ENCODE results near the gene CDR2. TPM values are rescaled to one million over a fixed set of nuclear protein-coding genes. Genes with fewer than 3 reads are reported as not detected.

The CDR2 gene
- total RNA-seq, 2 donors from 2014 or later = 17.6 to 24.3 TPM

- no peaks in the 10 kb centered on the region for H3K4me1 Mint-ChIP-seq
- H3K9me3 Mint-ChIP-seq = no peaks in the 10 kb centered on the region
- Histone ChIP-seq H3K36me3 (ENCODE audit: control insufficient read depth, insufficient read depth, low read length) (peaks cover 78% of the 10 kb centered on the region), H3K4me1 (ENCODE audit: control insufficient read depth, insufficient read depth, low read length) (no peaks in the 10 kb centered on the region), H3K9me3 (ENCODE audit: control insufficient read depth, low read length) (no peaks in the 10 kb centered on the region), H3K27me3 (ENCODE audit: control insufficient read depth, insufficient read depth, low read length, poor library complexity, severe bottlenecking) (no peaks in the 10 kb centered on the region), H3K27ac (ENCODE audit: low read depth, low read length) (no peak overlapping the region), H3K9ac (ENCODE audit: extremely low read depth, low read length, poor library complexity, severe bottlenecking) (no peak overlapping the region), H3K4me3 (ENCODE audit: low read length) (no peak overlapping the region)
- no peaks in the 10 kb centered on the region for H3K27me3 Mint-ChIP-seq (ENCODE audit: insufficient read depth)
- no peak overlapping the region for H3K4me3 Mint-ChIP-seq
- no peak for TF ChIP-seq CTCF (conservative IDR thresholded peaks at IDR 0.05)
- DNase-seq = peak; percentile 34
- WGBS, 2 experiments (ENCODE audit: insufficient coverage in 1 of 2, insufficient read length in 1 of 2) = 87 to 93% methylated on average over 3 to 10 of the region's 10 CpGs
- peaks cover 71% of the 10 kb centered on the region for H3K36me3 Mint-ChIP-seq (ENCODE audit: low read depth)
- H3K27ac Mint-ChIP-seq = no peak overlapping the region
These were observed 60.4 kb downstream of the CDR2 start for GRCh38 chr16:22313876-22314470.

- Histone ChIP-seq H3K9ac (ENCODE audit: extremely low read depth, low read length, poor library complexity, severe bottlenecking) (no peak overlapping the region), H3K9me3 (ENCODE audit: control insufficient read depth, low read length) (no peaks in the 10 kb centered on the region), H3K36me3 (ENCODE audit: control insufficient read depth, insufficient read depth, low read length) (peaks cover 77% of the 10 kb centered on the region), H3K4me3 (ENCODE audit: low read length) (no peak overlapping the region), H3K27me3 (ENCODE audit: control insufficient read depth, insufficient read depth, low read length, poor library complexity, severe bottlenecking) (no peaks in the 10 kb centered on the region), H3K27ac (ENCODE audit: low read depth, low read length) (no peak overlapping the region), H3K4me1 (ENCODE audit: control insufficient read depth, insufficient read depth, low read length) (no peaks in the 10 kb centered on the region)
- no peaks in the 10 kb centered on the region for H3K27me3 Mint-ChIP-seq (ENCODE audit: insufficient read depth)
- peaks cover 68% of the 10 kb centered on the region for H3K36me3 Mint-ChIP-seq (ENCODE audit: low read depth)
- no peaks in the 10 kb centered on the region for H3K4me1 Mint-ChIP-seq
- TF ChIP-seq CTCF (conservative IDR thresholded peaks at IDR 0.05) = no peak
- H3K4me3 Mint-ChIP-seq = no peak overlapping the region
- DNase-seq = peak; percentile 38
- H3K27ac Mint-ChIP-seq = no peak overlapping the region
- 92 to 96% methylated on average over 16 to 23 of the region's 23 CpGs for WGBS, 2 experiments (ENCODE audit: insufficient coverage in 1 of 2, insufficient read length in 1 of 2)
- H3K9me3 Mint-ChIP-seq = no peaks in the 10 kb centered on the region
These were observed 61.3 kb downstream of the CDR2 start for GRCh38 chr16:22312897-22313781.

- no peak for DNase-seq
- Mint-ChIP-seq H3K27ac (no peak overlapping the region), H3K36me3 (ENCODE audit: low read depth) (peaks cover 71% of the 10 kb centered on the region), H3K4me1 (no peaks in the 10 kb centered on the region), H3K9me3 (no peaks in the 10 kb centered on the region), H3K4me3 (no peak overlapping the region), H3K27me3 (ENCODE audit: insufficient read depth) (no peaks in the 10 kb centered on the region)
- Histone ChIP-seq H3K36me3 (ENCODE audit: control insufficient read depth, insufficient read depth, low read length) (peaks cover 69% of the 10 kb centered on the region), H3K9ac (ENCODE audit: extremely low read depth, low read length, poor library complexity, severe bottlenecking) (no peak overlapping the region), H3K27ac (ENCODE audit: low read depth, low read length) (no peak overlapping the region), H3K9me3 (ENCODE audit: control insufficient read depth, low read length) (no peaks in the 10 kb centered on the region), H3K27me3 (ENCODE audit: control insufficient read depth, insufficient read depth, low read length, poor library complexity, severe bottlenecking) (no peaks in the 10 kb centered on the region), H3K4me1 (ENCODE audit: control insufficient read depth, insufficient read depth, low read length) (no peaks in the 10 kb centered on the region), H3K4me3 (ENCODE audit: low read length) (no peak overlapping the region)
- TF ChIP-seq CTCF (conservative IDR thresholded peaks at IDR 0.05) = no peak
- WGBS, 2 experiments (ENCODE audit: insufficient coverage in 1 of 2, insufficient read length in 1 of 2) = 95 to 98% methylated on average over 3 to 4 of the region's 4 CpGs
These were observed 62.9 kb downstream of the CDR2 start for GRCh38 chr16:22311520-22311919.

All from endodermal cell (in vitro differentiated cells).